WTC11 (cell line): Measurements from ENCODE around the gene IGSF11.
"Not testable (repeated sequence)": the region's sequence is repeated elsewhere in the genome, so short reads cannot be mapped to it uniquely, and the experiment has no call there.

Experiments used
- CTCF ChIP-seq: fragments of 200-600 bp; IDR thresholded peaks from 2 replicates; pipeline ENCODE4 v1.8.0; 2022; ENCODE audit warnings: antibody characterized with exemption
- ESRRA ChIP-seq: sonication (generic); formaldehyde crosslinking; IDR thresholded peaks from 2 replicates; pipeline ENCODE4 v1.8.1; 2022; ENCODE audit warnings: mild to moderate bottlenecking, missing genetic modification reagents, borderline replicate concordance
- HMGXB4 ChIP-seq: sonication (generic); formaldehyde crosslinking; IDR thresholded peaks from 2 replicates; pipeline ENCODE4 v1.8.1; 2023; ENCODE audit warnings: mild to moderate bottlenecking, moderate library complexity, missing genetic modification reagents
- TEAD4 ChIP-seq: sonication (generic); formaldehyde crosslinking; IDR thresholded peaks from 2 replicates; pipeline ENCODE4 v1.8.0; 2022; ENCODE audit warnings: mild to moderate bottlenecking, missing genetic modification reagents
- ZMAT4 ChIP-seq: fragments of 250-450 bp; sonication (Bioruptor Pico); IDR thresholded peaks from 2 replicates; pipeline ENCODE4 v1.9.0; 2021; ENCODE audit warnings: mild to moderate bottlenecking

GRCh38 chr3:118851466-118852193 is 183.0 kb downstream of the IGSF11 start:
- TF ChIP-seq TEAD4 (CRISPR knock-in tag); ESRRA (CRISPR knock-in tag); ZMAT4; CTCF; HMGXB4 (CRISPR knock-in tag): not testable (repeated sequence)
